H1 (cell line): ENCODE data around the gene GDNF. TPM values are rescaled to one million over a fixed set of nuclear protein-coding genes. Genes with fewer than 3 reads are reported as not detected.

Experiments used
- CTCF ChIA-PET: fragments of 300-600 bp; sonication (Branson Sonifier 250); formaldehyde crosslinking; loops from one replicate; lab custom pipeline; 2021; ENCODE audit not compliant: partially characterized antibody; lab: Charles Lee
- POLR2A ChIA-PET: fragments of 300-600 bp; sonication (Branson Sonifier 250); formaldehyde crosslinking; loops from one replicate; lab custom pipeline; 2021; ENCODE audit warnings: inconsistent platforms; ENCODE audit not compliant: partially characterized antibody; lab: Charles Lee
- DNase-seq, 2 experiments: peaks; one replicate each; pipeline versions ENCODE4 v3.0.0 to v3.0.0-alpha.2; 2010 to 2022; ENCODE audit warnings: low spot score in 2 of 2, low read depth in 1 of 2, mixed read lengths in 1 of 2
- FAIRE-seq: peaks from 2 replicates; lab custom pipeline; 2011; peaks lifted over from hg19 to GRCh38; lab: Jason Lieb, UNC
- H2AFZ ChIP-seq: 2 replicates; pipeline ENCODE4 v1.8.1; 2012; ENCODE audit warnings: low read length, inconsistent platforms
- H2AK5ac ChIP-seq: 2 replicates; pipeline ENCODE4 v1.6.1; 2013; ENCODE audit warnings: low read depth, low read length
- H2BK120ac ChIP-seq: replicated peaks from 2 replicates; pipeline ENCODE3; 2013; ENCODE audit warnings: low read depth, low read length, inconsistent platforms
- H2BK12ac ChIP-seq: 2 replicates; pipeline ENCODE4 v1.6.1; 2013; ENCODE audit warnings: low read depth, low read length
- H2BK15ac ChIP-seq: 2 replicates; pipeline ENCODE4 v1.6.1; 2013; ENCODE audit warnings: low read length
- H2BK20ac ChIP-seq: 2 replicates; pipeline ENCODE4 v1.6.1; 2013; ENCODE audit warnings: low read length
- H2BK5ac ChIP-seq: 2 replicates; pipeline ENCODE4 v1.6.1; 2013; ENCODE audit warnings: low read depth, low read length
- H3K14ac ChIP-seq: 2 replicates; pipeline ENCODE4 v1.6.1; 2013; ENCODE audit warnings: inconsistent platforms; ENCODE audit not compliant: insufficient read length
- H3K18ac ChIP-seq: 2 replicates; pipeline ENCODE4 v1.6.1; 2013; ENCODE audit warnings: low read length; ENCODE audit errors: extremely low read depth
- H3K23ac ChIP-seq: 2 replicates; pipeline ENCODE4 v1.6.1; 2013; ENCODE audit warnings: inconsistent platforms; ENCODE audit not compliant: insufficient read length
- H3K23me2 ChIP-seq: 2 replicates; pipeline ENCODE4 v1.6.1; 2013; ENCODE audit warnings: low read depth, low read length
- H3K27ac ChIP-seq: 2 replicates; pipeline ENCODE4 v1.6.1; 2011; ENCODE audit warnings: low read depth, low read length, inconsistent platforms
- H3K27me3 ChIP-seq, 4 experiments: replicated peaks in 1 of 4; 1 replicate in 1 of 4; 2 replicates in 3 of 4; pipeline versions ENCODE4 v1.6.1 to v1.8.1; 2011 to 2013; ENCODE audit warnings: low read length in 3 of 4, mild to moderate bottlenecking in 3 of 4, inconsistent platforms in 2 of 4, mixed read lengths in 2 of 4, moderate library complexity in 1 of 4; ENCODE audit not compliant: control insufficient read depth in 3 of 4, insufficient read depth in 3 of 4; ENCODE audit errors: extremely low read depth in 1 of 4
- H3K36me3 ChIP-seq, 4 experiments: 2 replicates each; pipeline versions ENCODE4 v1.6.1 to v1.8.1; 2011 to 2013; ENCODE audit warnings: mild to moderate bottlenecking in 4 of 4, low read length in 3 of 4, moderate library complexity in 2 of 4, control low read depth in 1 of 4, inconsistent platforms in 1 of 4; ENCODE audit not compliant: insufficient read depth in 4 of 4, control insufficient read depth in 2 of 4
- H3K4ac ChIP-seq: replicated peaks from 2 replicates; pipeline ENCODE3; 2013; ENCODE audit warnings: low read length, low read depth, mixed read lengths, inconsistent platforms; ENCODE audit not compliant: insufficient read length
- H3K4me1 ChIP-seq, 4 experiments: replicated peaks in 1 of 4; 1 replicate in 1 of 4; 2 replicates in 3 of 4; pipeline versions ENCODE4 v1.6.1 to v1.8.1; 2011 to 2013; ENCODE audit warnings: low read length in 3 of 4, inconsistent platforms in 2 of 4, mixed read lengths in 1 of 4; ENCODE audit not compliant: insufficient read depth in 4 of 4, control insufficient read depth in 3 of 4
- H3K4me2 ChIP-seq, 2 experiments: 2 replicates each; pipeline versions ENCODE4 v1.6.1 to v1.8.1; 2011 to 2013; ENCODE audit warnings: low read depth in 2 of 2, low read length in 2 of 2, control low read depth in 1 of 2, inconsistent platforms in 1 of 2, mild to moderate bottlenecking in 1 of 2; ENCODE audit not compliant: insufficient read depth in 1 of 2
- H3K4me3 ChIP-seq, 4 experiments: fragments of 200-600, 300-600 bp in 1 of 4; sonication (generic), shearing (Covaris generic), sonication (Bioruptor Twin) in 1 of 4; 2 replicates each; pipeline versions ENCODE4 v1.5.1 to v1.8.1; 2011 to 2016; ENCODE audit warnings: low read length in 4 of 4, low read depth in 3 of 4, control low read depth in 2 of 4, inconsistent platforms in 2 of 4, mild to moderate bottlenecking in 2 of 4, mixed read lengths in 1 of 4, moderate library complexity in 1 of 4; ENCODE audit not compliant: insufficient read depth in 2 of 4; ENCODE audit errors: extremely low read depth in 1 of 4
- H3K56ac ChIP-seq: replicated peaks from 2 replicates; pipeline ENCODE3; 2013; ENCODE audit warnings: low read depth, mild to moderate bottlenecking, mixed read lengths, low read length, inconsistent platforms; ENCODE audit not compliant: insufficient read length
- H3K79me1 ChIP-seq: 2 replicates; pipeline ENCODE4 v1.6.1; 2013; ENCODE audit warnings: low read depth, low read length, control low read depth
- H3K79me2 ChIP-seq, 2 experiments: 2 replicates each; pipeline versions ENCODE4 v1.6.1 to v1.8.1; 2012 to 2013; ENCODE audit warnings: low read length in 2 of 2, mild to moderate bottlenecking in 2 of 2, inconsistent platforms in 1 of 2; ENCODE audit not compliant: insufficient read depth in 2 of 2, control insufficient read depth in 1 of 2
- H3K9ac ChIP-seq, 4 experiments: replicated peaks in 1 of 4; 1 replicate in 1 of 4; 2 replicates in 3 of 4; pipeline versions ENCODE4 v1.6.1 to v1.8.1; 2011 to 2013; ENCODE audit warnings: low read depth in 3 of 4, low read length in 3 of 4, control low read depth in 2 of 4, mild to moderate bottlenecking in 2 of 4, moderate library complexity in 2 of 4, inconsistent platforms in 1 of 4; ENCODE audit errors: extremely low read depth in 1 of 4
- H3K9me3 ChIP-seq, 2 experiments: 2 replicates each; pipeline versions ENCODE4 v1.6.1 to v1.8.1; 2012 to 2013; ENCODE audit warnings: mild to moderate bottlenecking in 2 of 2, moderate library complexity in 2 of 2, control low read depth in 1 of 2, inconsistent platforms in 1 of 2, low read depth in 1 of 2, low read length in 1 of 2, mixed read lengths in 1 of 2; ENCODE audit not compliant: insufficient read depth in 2 of 2
- H4K20me1 ChIP-seq, 2 experiments: replicated peaks in 1 of 2; 2 replicates each; pipeline versions ENCODE3 to v1.8.1; 2011 to 2013; ENCODE audit warnings: inconsistent platforms in 2 of 2, low read length in 2 of 2, mild to moderate bottlenecking in 1 of 2; ENCODE audit not compliant: insufficient read depth in 2 of 2, control insufficient read depth in 1 of 2
- H4K5ac ChIP-seq: 2 replicates; pipeline ENCODE4 v1.6.1; 2013; ENCODE audit warnings: low read length, low read depth, mixed read lengths, inconsistent platforms; ENCODE audit not compliant: insufficient read length
- H4K8ac ChIP-seq: 2 replicates; pipeline ENCODE4 v1.8.0; 2013; ENCODE audit warnings: mild to moderate bottlenecking, moderate library complexity, low read length, inconsistent platforms; ENCODE audit not compliant: insufficient read depth; ENCODE audit errors: extremely low read depth
- H4K91ac ChIP-seq: replicated peaks from 2 replicates; pipeline ENCODE3; 2013; ENCODE audit warnings: low read length, mixed read lengths, inconsistent platforms; ENCODE audit not compliant: insufficient read length
- GTF2F1 ChIP-seq: IDR thresholded peaks from 2 replicates; pipeline ENCODE4 v1.6.1; 2012; ENCODE audit warnings: low read depth, low read length, improper control_type of control experiment, borderline replicate concordance
- WGBS, 2 experiments: shearing (Covaris generic) in 1 of 2; methylation state at CpG; one replicate each; pipeline versions ENCODE4 v1.1.6 to v1.1.7; 2013 to 2015; ENCODE audit warnings: low lambda C conversion rate in 2 of 2, mixed read lengths in 2 of 2, inconsistent platforms in 1 of 2, low coverage in 1 of 2, missing lambda C conversion rate in 1 of 2; ENCODE audit not compliant: insufficient replicate concordance in 2 of 2, insufficient coverage in 1 of 2, insufficient read length in 1 of 2; ENCODE audit errors: extremely low coverage in 1 of 2, missing lambda C conversion rate in 1 of 2; 5-methylcytosine and 5-hydroxymethylcytosine counted together
- polyA plus RNA-seq, 7 experiments: library from polyadenylated mRNA; depleted of rRNA in 3 of 7; stranded (reverse) in 5 of 7; unstranded in 2 of 7; fragments of >200 nt in 5 of 7; fragments of 200-250 nt in 2 of 7; gene quantifications; 1 replicate in 5 of 7; 2 replicates in 1 of 7; 4 replicates in 1 of 7; pipeline versions ENCODE4 v1.2.1 to v1.2.3, GENCODE V29; 2011 to 2013; ENCODE audit warnings: missing spikeins in 2 of 7, mixed read lengths in 2 of 7
- total RNA-seq: library from RNA; stranded (reverse); fragmentation: NEBNext Ultra II Directional; extraction: Animal tissue kit (Norgen Biotek cat#: 25700); gene quantifications from 2 replicates; pipeline ENCODE4 v1.2.1, GENCODE V29; 2021

GDNF gene
- total and polyA plus RNA-seq, 2 of the 8 experiments (the other 6 are each of a cell fraction or from before 2014, with no cell fraction given), result 0.15 to 2.0 TPM

GRCh38 chr5:37804401-37804800 is 35.4 kb downstream of the GDNF start:
- Histone ChIP-seq H3K4me2 (no peak overlapping the region), H4K20me1 (no peaks in the 10 kb centered on the region), H2AFZ (no peak overlapping the region), H2BK15ac (no peak overlapping the region), H3K23ac (no peak overlapping the region), H3K36me3 (no peaks in the 10 kb centered on the region), H3K18ac (no peak overlapping the region), H4K5ac (no peak overlapping the region), H4K91ac (no peak overlapping the region), H4K8ac (no peak overlapping the region), H3K56ac (no peak overlapping the region), H3K23me2 (no peaks in the 10 kb centered on the region), H3K4ac (no peak overlapping the region), H3K4me1 (no peaks in the 10 kb centered on the region), H2BK12ac (no peak overlapping the region), H3K79me1 (0 out of 2 replicates have a peak, but pooled peaks cover 2% of the 10 kb centered on the region), H2AK5ac (no peak overlapping the region), H3K9ac (no peak overlapping the region), H3K14ac (no peak overlapping the region), H2BK120ac (no peak overlapping the region), H3K4me3 (no peak overlapping the region), H3K79me2 (no peaks in the 10 kb centered on the region), H3K27ac (no peak overlapping the region), H2BK20ac (no peak overlapping the region), H3K27me3 (no peaks in the 10 kb centered on the region), H3K9me3 (no peaks in the 10 kb centered on the region), H2BK5ac (no peak overlapping the region)
- 82% methylated on average over 2 of the region's 2 CpGs; no CpG with 5 or more reads in 1 of the 2 experiments for WGBS, 2 experiments
- DNase-seq (no peak), FAIRE-seq (no peak)
- ChIA-PET POLR2A (no interaction called here), CTCF (no interaction called here)
- TF ChIP-seq GTF2F1, result no peak
